Skeletal muscle satellite cell (primary cell): Measurements from ENCODE around the gene ZNF580.

Source experiments
- H3K27me3 ChIP-seq: 2 replicates; pipeline ENCODE4 v1.7.0; 2013; ENCODE audit warnings: low read length; ENCODE audit not compliant: control insufficient read depth, insufficient read depth
- H3K36me3 ChIP-seq: 2 replicates; pipeline ENCODE4 v1.7.0; 2013; ENCODE audit warnings: mild to moderate bottlenecking, control low read depth, low read length; ENCODE audit not compliant: insufficient read depth
- H3K4me1 ChIP-seq: 2 replicates; pipeline ENCODE4 v1.7.0; 2013; ENCODE audit warnings: low read length; ENCODE audit not compliant: control insufficient read depth, insufficient read depth
- H3K4me2 ChIP-seq: 2 replicates; pipeline ENCODE4 v1.7.0; 2013; ENCODE audit warnings: mild to moderate bottlenecking, low read length
- H3K4me3 ChIP-seq: 2 replicates; pipeline ENCODE4 v1.7.0; 2013; ENCODE audit warnings: low read length
- H3K9ac ChIP-seq: 2 replicates; pipeline ENCODE4 v1.7.0; 2013; ENCODE audit warnings: mild to moderate bottlenecking, low read depth, low read length, moderate library complexity
- H3K9me3 ChIP-seq: replicated peaks from 2 replicates; pipeline ENCODE4 v1.7.0; 2013; ENCODE audit warnings: mild to moderate bottlenecking, control low read depth, low read length

The ZNF580 gene

DNA sequence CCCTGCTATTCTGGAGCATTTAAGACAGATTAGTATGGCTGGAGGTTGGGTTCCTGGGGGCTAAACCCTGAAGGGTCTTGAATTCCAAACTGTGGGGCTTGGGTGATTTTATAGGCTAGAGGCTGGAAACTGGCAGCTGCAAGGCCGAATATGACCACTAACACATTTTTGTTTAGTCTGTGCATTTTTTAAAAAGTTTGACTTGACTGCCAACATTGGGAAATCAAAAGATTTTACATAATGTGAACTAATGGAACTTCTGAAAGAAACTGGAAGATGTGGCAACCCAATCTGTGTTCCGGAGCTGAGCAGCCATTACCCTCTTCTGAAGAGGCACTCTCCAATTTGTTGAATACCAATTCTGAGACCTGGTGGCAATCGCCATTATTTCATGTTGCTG lies 21.5 kb upstream of the ZNF580 start:
- Histone ChIP-seq H3K9ac (no peak overlapping the region), H3K36me3 (peaks cover 32% of the 10 kb centered on the region), H3K4me2 (no peak overlapping the region), H3K9me3 (no peaks in the 10 kb centered on the region), H3K4me3 (no peak overlapping the region), H3K27me3 (no peaks in the 10 kb centered on the region), H3K4me1 (peaks cover 5% of the 10 kb centered on the region)

DNA sequence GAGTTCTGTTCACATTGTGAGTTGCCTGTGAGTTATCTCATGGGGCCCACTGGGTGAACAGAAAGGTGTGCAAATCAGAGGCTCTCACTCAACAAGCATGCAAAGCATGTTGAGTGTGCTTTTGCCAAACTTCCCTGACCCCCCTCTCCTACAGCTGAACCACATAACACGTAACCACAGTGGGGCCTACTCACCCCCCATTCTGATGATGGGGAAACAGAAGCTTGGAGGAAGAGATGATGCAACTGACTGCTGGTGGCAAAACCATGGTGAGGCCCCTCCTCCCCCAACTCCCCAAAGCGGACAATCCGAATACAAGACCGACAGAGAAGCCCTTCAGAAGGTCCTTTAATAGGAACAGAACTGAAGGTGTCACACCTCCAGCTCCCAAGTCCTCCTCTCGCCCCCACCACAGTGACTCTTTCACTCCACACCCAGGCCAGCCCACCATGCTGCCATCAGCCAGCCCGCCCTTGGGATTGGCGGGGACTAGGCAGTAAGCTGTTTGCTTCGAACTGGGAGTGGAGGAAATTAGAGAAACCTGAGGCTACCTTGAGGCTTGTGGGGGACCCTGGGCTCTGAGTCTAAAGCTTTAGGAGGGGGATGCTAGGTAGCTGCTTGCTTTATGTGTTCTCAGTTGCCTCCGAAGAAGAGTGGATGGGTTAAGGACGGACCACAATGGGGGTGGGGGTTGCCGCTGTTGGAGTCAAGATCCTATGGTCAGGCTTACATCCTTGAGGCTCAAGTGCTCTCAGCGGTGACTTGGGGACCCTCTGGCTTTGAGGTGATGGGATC lies 20.2 kb upstream of the ZNF580 start:
- Histone ChIP-seq H3K27me3 (no peaks in the 10 kb centered on the region), H3K4me1 (peaks cover 5% of the 10 kb centered on the region), H3K4me3 (no peak overlapping the region), H3K9me3 (no peaks in the 10 kb centered on the region), H3K36me3 (peaks cover 27% of the 10 kb centered on the region), H3K9ac (no peak overlapping the region), H3K4me2 (no peak overlapping the region)

DNA sequence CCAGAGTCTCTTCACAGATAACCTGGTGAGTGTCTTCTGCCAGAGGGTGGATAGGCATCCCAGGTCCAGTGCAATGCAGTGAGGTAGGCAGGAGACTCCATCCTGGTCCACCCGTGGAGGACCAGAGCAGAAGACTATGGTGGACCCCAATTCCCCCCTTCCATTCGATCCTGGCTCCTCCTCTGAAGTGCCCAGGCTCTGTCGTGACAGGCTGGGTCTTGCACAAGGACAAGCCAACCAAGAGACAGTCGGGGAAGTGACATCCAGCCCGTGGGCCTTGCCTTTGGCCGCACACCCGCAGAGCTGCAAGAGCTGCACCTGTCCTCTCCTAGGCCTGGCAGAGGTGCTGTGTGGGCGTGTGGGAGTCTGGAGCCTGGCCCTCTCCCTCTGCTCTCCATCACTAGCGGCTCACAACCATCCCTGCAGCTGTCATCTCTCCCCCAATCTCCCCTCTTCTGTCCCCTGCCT lies 19.6 kb upstream of the ZNF580 start:
- H3K36me3 ChIP-seq, result peaks cover 23% of the 10 kb centered on the region
- H3K9ac ChIP-seq, result no peak overlapping the region
- H3K9me3 ChIP-seq, result no peaks in the 10 kb centered on the region
- H3K4me3 ChIP-seq, result no peak overlapping the region
- no peaks in the 10 kb centered on the region for H3K27me3 ChIP-seq
- H3K4me1 ChIP-seq, result peaks cover 5% of the 10 kb centered on the region
- no peak overlapping the region for H3K4me2 ChIP-seq

DNA sequence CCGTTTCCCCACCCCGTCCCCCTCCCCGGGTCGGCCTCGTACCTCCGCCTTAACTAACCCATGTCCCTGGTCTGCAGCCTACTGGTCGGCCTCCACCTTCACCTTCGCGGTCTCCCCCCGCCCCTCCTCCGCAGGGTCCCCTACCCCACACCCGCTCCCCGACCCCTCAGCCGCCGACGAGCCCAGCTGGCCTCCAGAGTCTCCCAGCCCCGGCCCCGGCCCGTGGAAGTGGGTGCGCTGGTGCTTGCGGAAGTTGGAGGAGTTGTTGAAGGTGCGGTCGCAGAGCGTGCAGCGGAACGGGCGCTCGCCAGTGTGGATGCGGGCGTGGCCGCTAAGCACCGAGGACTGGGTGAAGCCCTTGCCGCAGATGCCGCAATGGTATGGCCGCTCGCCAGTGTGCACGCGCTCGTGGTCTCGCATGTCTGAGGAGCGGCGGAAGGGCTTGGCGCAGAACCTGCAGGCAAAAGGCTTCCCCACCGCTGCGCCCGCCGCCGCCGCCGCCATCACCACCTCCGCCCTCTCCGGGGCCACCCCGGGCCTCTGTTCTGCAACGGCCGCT lies 19.1 kb upstream of the ZNF580 start:
- Histone ChIP-seq H3K9me3 (no peaks in the 10 kb centered on the region), H3K4me2 (no peak overlapping the region), H3K4me3 (no peak overlapping the region), H3K27me3 (no peaks in the 10 kb centered on the region), H3K4me1 (peaks cover 5% of the 10 kb centered on the region), H3K9ac (no peak overlapping the region), H3K36me3 (peaks cover 18% of the 10 kb centered on the region)

DNA sequence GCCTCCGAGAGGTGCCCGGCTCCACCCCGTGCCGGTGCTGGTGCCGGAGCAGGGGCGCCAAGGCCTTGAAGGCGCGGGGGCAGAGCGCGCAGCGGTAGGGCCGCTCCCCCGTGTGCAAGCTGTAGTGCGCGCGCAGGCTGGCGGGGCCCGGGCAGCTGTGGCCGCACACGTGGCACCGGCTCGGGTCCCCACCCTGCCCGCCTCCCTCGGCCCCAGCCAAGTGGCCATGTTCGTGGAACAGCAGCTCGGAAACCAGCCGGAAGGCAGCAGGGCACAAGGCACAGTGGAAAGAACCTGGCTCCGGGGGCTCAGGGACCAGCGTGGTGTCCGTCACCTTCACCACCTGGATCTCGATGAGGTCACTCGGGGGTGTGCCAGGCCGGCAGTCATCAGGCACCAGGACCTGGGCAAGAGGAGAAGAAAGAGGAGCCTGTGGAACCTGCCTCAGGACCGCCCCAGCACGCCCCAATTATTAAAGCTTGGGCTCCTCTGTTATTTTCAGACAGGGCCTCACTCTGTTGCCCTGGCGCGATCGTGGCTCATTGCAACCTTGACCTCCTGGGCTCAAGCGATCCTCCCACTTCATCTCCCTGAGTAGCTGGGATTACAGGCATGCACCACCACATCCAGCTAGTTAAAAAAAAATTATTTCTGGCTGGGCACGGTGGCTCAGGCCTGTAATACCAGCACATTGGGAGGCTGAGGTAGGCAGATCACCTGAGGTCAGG lies 18.4 kb upstream of the ZNF580 start:
- no peaks in the 10 kb centered on the region for H3K27me3 ChIP-seq
- no peak overlapping the region for H3K9ac ChIP-seq
- H3K4me3 ChIP-seq, result no peak overlapping the region
- H3K9me3 ChIP-seq, result no peaks in the 10 kb centered on the region
- H3K4me1 ChIP-seq, result peaks cover 5% of the 10 kb centered on the region
- peaks cover 14% of the 10 kb centered on the region for H3K36me3 ChIP-seq
- H3K4me2 ChIP-seq, result no peak overlapping the region

DNA sequence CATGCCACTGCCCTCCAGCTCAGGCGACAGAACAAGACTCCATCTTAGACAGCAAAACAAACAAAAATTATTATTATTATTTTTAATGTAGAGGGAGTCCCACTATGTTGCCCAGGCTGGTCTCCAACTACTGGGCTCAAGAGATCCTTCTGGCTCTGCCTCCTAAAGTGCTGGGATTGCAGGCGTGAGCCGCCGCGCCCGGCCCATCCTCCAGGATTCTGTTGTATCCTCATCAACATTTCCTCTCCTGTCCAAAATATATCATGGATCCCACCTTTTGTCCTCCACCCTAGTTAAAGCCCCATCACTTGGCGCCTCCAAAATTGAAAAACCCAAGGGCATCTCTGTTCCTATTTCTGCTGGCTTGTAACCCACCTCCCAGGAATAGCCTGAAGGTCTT lies 17.7 kb upstream of the ZNF580 start:
- Histone ChIP-seq H3K9ac (no peak overlapping the region), H3K4me1 (peaks cover 5% of the 10 kb centered on the region), H3K4me3 (no peak overlapping the region), H3K9me3 (no peaks in the 10 kb centered on the region), H3K36me3 (peaks cover 11% of the 10 kb centered on the region), H3K4me2 (no peak overlapping the region), H3K27me3 (no peaks in the 10 kb centered on the region)

DNA sequence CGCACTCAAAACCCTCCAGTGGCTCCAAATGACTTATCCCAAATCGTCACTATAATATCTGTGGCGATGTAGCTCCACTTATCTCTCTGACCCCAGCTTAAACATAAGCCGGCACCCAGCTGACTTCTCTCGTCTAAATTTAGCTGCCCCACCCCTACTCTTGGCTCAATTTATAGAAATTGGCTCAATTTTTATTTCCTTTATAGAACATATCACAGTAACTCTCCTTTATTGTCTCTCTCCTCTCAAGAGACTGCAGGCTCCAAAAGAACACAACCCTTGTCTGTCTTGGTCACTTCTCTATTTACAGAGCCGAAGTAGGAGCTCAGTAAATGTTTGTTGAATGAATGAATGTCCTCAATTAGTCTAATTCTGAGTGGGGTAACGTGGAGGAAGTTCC lies 17.2 kb upstream of the ZNF580 start:
- peaks cover 11% of the 10 kb centered on the region for H3K36me3 ChIP-seq
- no peak overlapping the region for H3K9ac ChIP-seq
- no peaks in the 10 kb centered on the region for H3K27me3 ChIP-seq
- H3K4me1 ChIP-seq, result peaks cover 5% of the 10 kb centered on the region
- H3K9me3 ChIP-seq, result no peaks in the 10 kb centered on the region
- peak overlapping the region; percentile 69 for H3K4me2 ChIP-seq
- peak overlapping the region; percentile 58 for H3K4me3 ChIP-seq

DNA sequence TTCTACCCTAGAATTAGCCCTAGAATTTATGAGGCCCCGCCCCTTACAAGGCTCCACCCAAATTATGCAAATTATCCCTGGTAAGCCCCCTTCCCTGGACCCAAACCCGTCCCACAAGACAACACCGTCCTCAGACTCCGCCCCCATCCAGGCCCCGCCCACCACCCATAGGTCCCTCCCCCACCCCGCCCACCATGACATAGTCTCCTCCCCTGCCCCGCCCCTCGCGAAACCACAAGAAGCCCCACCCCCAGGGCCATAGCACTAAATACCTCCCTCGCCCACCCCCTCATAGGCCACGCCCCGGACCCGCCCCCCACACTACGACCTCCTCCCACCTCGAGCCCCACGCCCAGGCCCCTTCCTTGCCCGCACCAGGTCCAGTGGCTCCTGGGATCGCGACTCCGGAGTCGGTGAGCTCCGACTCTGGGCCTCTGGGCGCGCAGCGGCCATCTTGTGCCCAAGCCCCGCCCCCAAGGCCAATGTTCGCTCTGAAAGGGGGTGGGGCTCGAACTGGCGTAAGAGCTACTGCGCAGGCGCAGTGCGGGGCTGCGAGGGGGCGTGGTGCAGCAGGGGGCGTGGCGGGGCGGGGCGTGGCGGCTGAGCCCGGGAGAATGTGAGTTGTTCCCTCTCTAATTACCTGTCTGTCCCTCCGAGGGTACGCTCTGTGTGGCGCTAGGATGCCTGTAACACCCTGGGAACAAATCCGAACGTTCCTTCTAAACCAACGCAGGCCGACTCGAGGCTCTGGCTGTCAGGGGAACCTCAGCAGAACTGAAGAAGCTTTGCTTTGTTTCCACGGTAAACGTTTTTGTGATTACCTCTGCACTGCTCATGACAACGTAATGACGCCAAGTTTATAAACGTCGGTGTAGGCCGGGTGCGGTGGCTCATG lies 16.4 kb upstream of the ZNF580 start, which contains the start of gene ZNF784:
TSS of gene ZNF784 (minus strand) at position 458 of the 895 bp plus-strand sequence. CDS start at position 453, 5 bp downstream.
- H3K9ac ChIP-seq, result peak within 1 kb of the TSS; percentile 83
- H3K27me3 ChIP-seq, result no peaks in the 10 kb centered on the region
- H3K4me2 ChIP-seq, result peak within 1 kb of the TSS; percentile 91
- H3K4me1 ChIP-seq, result peaks cover 5% of the 10 kb centered on the region
- H3K36me3 ChIP-seq, result peaks cover 11% of the 10 kb centered on the region
- peak within 1 kb of the TSS; percentile 74 for H3K4me3 ChIP-seq
- H3K9me3 ChIP-seq, result no peaks in the 10 kb centered on the region

DNA sequence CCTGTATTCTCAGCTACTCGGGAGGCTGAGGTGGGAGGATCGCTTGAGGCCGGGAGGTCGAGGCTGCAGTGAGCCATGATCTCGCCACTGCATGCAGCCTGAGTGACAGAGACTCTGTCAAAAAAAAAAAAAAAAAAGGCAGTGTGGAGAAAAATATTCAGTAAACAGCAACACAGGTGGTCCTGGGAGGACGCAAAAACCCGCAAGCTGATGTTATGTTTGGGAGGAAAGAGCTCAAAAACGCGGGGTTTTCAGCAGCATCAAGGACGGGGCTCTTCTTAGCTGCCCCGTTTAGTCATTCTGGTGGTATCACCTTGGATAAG lies 15.8 kb upstream of the ZNF580 start:
- Histone ChIP-seq H3K36me3 (peaks cover 11% of the 10 kb centered on the region), H3K4me1 (peaks cover 5% of the 10 kb centered on the region), H3K9me3 (no peaks in the 10 kb centered on the region), H3K9ac (peak overlapping the region; percentile 83), H3K4me2 (peak overlapping the region; percentile 91), H3K4me3 (peak overlapping the region; percentile 74), H3K27me3 (no peaks in the 10 kb centered on the region)

DNA sequence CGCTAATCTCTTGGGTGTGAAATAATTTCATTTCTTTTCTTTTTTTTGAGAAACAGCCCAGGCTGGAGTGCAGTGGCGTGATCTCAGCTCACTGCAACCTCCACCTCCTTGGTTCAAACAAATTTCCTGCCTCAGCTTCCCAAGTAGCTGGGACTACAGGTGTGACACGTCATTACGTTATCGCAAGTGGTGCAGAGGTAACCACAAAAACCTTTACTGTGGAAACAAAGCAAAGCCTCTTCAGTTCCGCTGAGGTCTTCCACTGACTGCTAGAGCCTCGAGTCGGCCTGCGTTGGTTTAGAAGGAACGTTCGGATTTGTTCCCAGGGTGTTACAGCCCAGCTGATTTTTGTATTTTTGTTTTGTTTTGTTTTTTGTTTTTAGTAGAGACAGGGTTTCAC lies 14.5 kb upstream of the ZNF580 start:
- Histone ChIP-seq H3K27me3 (no peaks in the 10 kb centered on the region), H3K9ac (no peak overlapping the region), H3K36me3 (peaks cover 4% of the 10 kb centered on the region), H3K9me3 (no peaks in the 10 kb centered on the region), H3K4me3 (no peak overlapping the region), H3K4me1 (peaks cover 5% of the 10 kb centered on the region), H3K4me2 (no peak overlapping the region)

DNA sequence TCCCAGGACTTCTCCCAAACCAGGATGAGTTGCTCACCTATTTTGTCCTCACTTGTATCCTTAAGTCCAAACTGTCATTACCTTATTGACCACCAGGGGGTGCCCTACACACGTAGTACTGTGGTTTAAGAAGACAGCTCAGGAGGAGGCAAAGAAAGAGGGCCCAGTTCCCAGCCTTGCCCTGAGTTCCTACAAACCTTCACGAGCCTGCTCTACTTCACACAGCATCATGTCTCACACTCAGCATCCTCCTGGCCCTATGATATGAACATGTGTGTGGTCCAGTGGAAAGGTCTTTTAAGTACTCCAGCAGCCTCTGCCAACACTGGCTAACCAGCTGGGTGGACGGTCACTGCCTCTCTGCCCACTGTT lies 8.4 kb upstream of the ZNF580 start:
- Histone ChIP-seq H3K9me3 (no peaks in the 10 kb centered on the region), H3K9ac (peak overlapping the region; percentile 31), H3K36me3 (no peaks in the 10 kb centered on the region), H3K4me1 (peaks cover 17% of the 10 kb centered on the region), H3K4me3 (no peak overlapping the region), H3K4me2 (no peak overlapping the region), H3K27me3 (no peaks in the 10 kb centered on the region)
